H9 (cell line): ENCODE results near the gene SIGLEC8. TPM values are rescaled to one million over a fixed set of nuclear protein-coding genes. Genes with fewer than 3 reads are reported as not detected.

Experiments
- DNase-seq: peaks from one replicate; pipeline ENCODE4 v3.0.0-alpha.2; 2017
- H2AFZ ChIP-seq: one replicate; pipeline ENCODE4 v1.6.1; 2013; ENCODE audit warnings: mild to moderate bottlenecking, low read length, control low read depth, moderate library complexity
- H2AK5ac ChIP-seq: 2 replicates; pipeline ENCODE4 v1.6.1; 2013; ENCODE audit warnings: low read length, control low read depth, mixed read lengths; ENCODE audit not compliant: insufficient read length
- H2BK120ac ChIP-seq: one replicate; pipeline ENCODE4 v1.6.1; 2013; ENCODE audit warnings: low read depth, mild to moderate bottlenecking, low read length, control low read depth, inconsistent platforms; ENCODE audit not compliant: poor library complexity, severe bottlenecking
- H2BK12ac ChIP-seq: 2 replicates; pipeline ENCODE4 v1.6.1; 2013; ENCODE audit warnings: low read length, control low read depth, mixed read lengths, low read depth; ENCODE audit not compliant: insufficient read length
- H2BK15ac ChIP-seq: 2 replicates; pipeline ENCODE4 v1.6.1; 2013; ENCODE audit warnings: low read depth, low read length, control low read depth
- H2BK20ac ChIP-seq: one replicate; pipeline ENCODE4 v1.6.1; 2013; ENCODE audit warnings: low read depth, mild to moderate bottlenecking, low read length, control low read depth, inconsistent platforms; ENCODE audit not compliant: poor library complexity, severe bottlenecking
- H2BK5ac ChIP-seq: 2 replicates; pipeline ENCODE4 v1.6.1; 2013; ENCODE audit warnings: low read length, control low read depth, mixed read lengths; ENCODE audit not compliant: insufficient read length
- H3K14ac ChIP-seq: 2 replicates; pipeline ENCODE4 v1.6.1; 2013; ENCODE audit warnings: low read length, control low read depth; ENCODE audit not compliant: insufficient read depth
- H3K18ac ChIP-seq: 2 replicates; pipeline ENCODE4 v1.6.1; 2013; ENCODE audit warnings: low read depth, mild to moderate bottlenecking, mixed read lengths, low read length, control low read depth; ENCODE audit not compliant: insufficient read length
- H3K23ac ChIP-seq: 2 replicates; pipeline ENCODE4 v1.6.1; 2013; ENCODE audit warnings: low read length, control low read depth, mixed read lengths, low read depth; ENCODE audit not compliant: insufficient read length
- H3K23me2 ChIP-seq: 2 replicates; pipeline ENCODE4 v1.6.1; 2013; ENCODE audit warnings: low read depth, mild to moderate bottlenecking, mixed read lengths, low read length, control low read depth; ENCODE audit not compliant: insufficient read length, poor library complexity, severe bottlenecking
- H3K27ac ChIP-seq: 2 replicates; pipeline ENCODE4 v1.5.1; 2013; ENCODE audit warnings: low read length, control low read depth, mixed read lengths, low read depth; ENCODE audit not compliant: insufficient read length
- H3K27me3 ChIP-seq: 2 replicates; pipeline ENCODE4 v1.6.1; 2013; ENCODE audit warnings: low read length, control low read depth, inconsistent platforms; ENCODE audit not compliant: insufficient read depth
- H3K4ac ChIP-seq: 2 replicates; pipeline ENCODE4 v1.6.1; 2013; ENCODE audit warnings: low read depth, mild to moderate bottlenecking, control low read depth, inconsistent platforms, low read length, moderate library complexity
- H3K4me1 ChIP-seq: 2 replicates; pipeline ENCODE4 v1.6.1; 2013; ENCODE audit warnings: low read length, control low read depth, inconsistent platforms; ENCODE audit not compliant: insufficient read depth
- H3K4me2 ChIP-seq: 2 replicates; pipeline ENCODE4 v1.6.1; 2013; ENCODE audit warnings: low read length, control low read depth, mixed read lengths; ENCODE audit not compliant: insufficient read length, insufficient read depth
- H3K56ac ChIP-seq: 2 replicates; pipeline ENCODE4 v1.6.1; 2013; ENCODE audit warnings: low read depth, mild to moderate bottlenecking, mixed read lengths, low read length, control low read depth; ENCODE audit not compliant: insufficient read length
- H3K79me1 ChIP-seq: 2 replicates; pipeline ENCODE4 v1.6.1; 2013; ENCODE audit warnings: low read depth, mild to moderate bottlenecking, moderate library complexity, low read length, control low read depth, inconsistent platforms; ENCODE audit not compliant: insufficient read depth, poor library complexity, severe bottlenecking
- H3K79me2 ChIP-seq: 2 replicates; pipeline ENCODE4 v1.6.1; 2013; ENCODE audit warnings: low read length, control low read depth, inconsistent platforms; ENCODE audit not compliant: insufficient read depth
- H3K9ac ChIP-seq: 2 replicates; pipeline ENCODE4 v1.6.1; 2013; ENCODE audit warnings: low read length, control low read depth, mixed read lengths; ENCODE audit not compliant: insufficient read length; ENCODE audit errors: extremely low read depth
- H3K9me3 ChIP-seq: one replicate; pipeline ENCODE4 v1.6.1; 2013; ENCODE audit warnings: low read depth, low read length, inconsistent platforms; ENCODE audit not compliant: control insufficient read depth
- H3T11ph ChIP-seq: one replicate; pipeline ENCODE4 v1.6.1; 2013; ENCODE audit warnings: mild to moderate bottlenecking, low read length, control low read depth, inconsistent platforms
- H4K20me1 ChIP-seq: one replicate; pipeline ENCODE4 v1.6.1; 2013; ENCODE audit not compliant: control insufficient read depth, insufficient read length, insufficient read depth
- H4K5ac ChIP-seq: 2 replicates; pipeline ENCODE4 v1.6.1; 2013; ENCODE audit warnings: low read depth, mild to moderate bottlenecking, mixed read lengths, low read length, control low read depth; ENCODE audit not compliant: insufficient read length
- H4K8ac ChIP-seq: replicated peaks from 2 replicates; pipeline ENCODE4 v1.6.1; 2013; ENCODE audit warnings: low read length, control low read depth, mixed read lengths, low read depth; ENCODE audit not compliant: insufficient read length
- H4K91ac ChIP-seq: 2 replicates; pipeline ENCODE4 v1.6.1; 2013; ENCODE audit warnings: low read depth, mild to moderate bottlenecking, moderate library complexity, mixed read lengths, low read length, control low read depth; ENCODE audit not compliant: insufficient read length
- H3K27ac Mint-ChIP-seq, 3 experiments: 2 replicates in 2 of 3; 3 replicates in 1 of 3; pipeline ENCODE4 v1.8.0; 2020 to 2021; ENCODE audit warnings: mixed read lengths in 3 of 3, mild to moderate bottlenecking in 1 of 3, moderate library complexity in 1 of 3
- H3K27me3 Mint-ChIP-seq: 2 replicates; pipeline ENCODE4 v1.8.0; 2021; ENCODE audit warnings: low read depth, mild to moderate bottlenecking, moderate library complexity, mixed read lengths
- H3K36me3 Mint-ChIP-seq, 3 experiments: 2 replicates in 2 of 3; 3 replicates in 1 of 3; pipeline ENCODE4 v1.8.0; 2020 to 2021; ENCODE audit warnings: low read depth in 3 of 3, mixed read lengths in 3 of 3; ENCODE audit not compliant: insufficient read depth in 1 of 3
- H3K4me1 Mint-ChIP-seq, 2 experiments: 2 replicates each; pipeline ENCODE4 v1.8.0; 2020; ENCODE audit warnings: mixed read lengths in 2 of 2
- H3K4me3 Mint-ChIP-seq, 2 experiments: 2 replicates in 1 of 2; 3 replicates in 1 of 2; pipeline ENCODE4 v1.8.0; 2020 to 2021; ENCODE audit warnings: mild to moderate bottlenecking in 2 of 2, mixed read lengths in 2 of 2, moderate library complexity in 1 of 2
- H3K9me3 Mint-ChIP-seq, 2 experiments: 2 replicates in 1 of 2; 3 replicates in 1 of 2; pipeline ENCODE4 v1.8.0; 2020; ENCODE audit warnings: mild to moderate bottlenecking in 2 of 2, mixed read lengths in 2 of 2, moderate library complexity in 1 of 2
- WGBS: extraction: QIAGEN DNeasy Blood & Tissue Kit; methylation state at CpG from one replicate; pipeline ENCODE4 v1.1.7; 2013; ENCODE audit warnings: missing lambda C conversion rate, low lambda C conversion rate, mixed read lengths; ENCODE audit not compliant: insufficient read length; ENCODE audit errors: extremely low coverage; 5-methylcytosine and 5-hydroxymethylcytosine counted together
- total RNA-seq: library from RNA; stranded (reverse); gene quantifications from 2 replicates; pipeline ENCODE4 v1.2.1, GENCODE V29; 2021
- TF ChIP-seq, protein P1 (sequence below): fragments of 200-600 bp; sonication (generic); conservative IDR thresholded peaks from 3 replicates; pipeline ENCODE4 v1.8.0; 2021; ENCODE audit warnings: antibody characterized with exemption, mild to moderate bottlenecking

Gene SIGLEC8
- total RNA-seq, 1 experiment from 2014 or later, result not detected

DNA sequence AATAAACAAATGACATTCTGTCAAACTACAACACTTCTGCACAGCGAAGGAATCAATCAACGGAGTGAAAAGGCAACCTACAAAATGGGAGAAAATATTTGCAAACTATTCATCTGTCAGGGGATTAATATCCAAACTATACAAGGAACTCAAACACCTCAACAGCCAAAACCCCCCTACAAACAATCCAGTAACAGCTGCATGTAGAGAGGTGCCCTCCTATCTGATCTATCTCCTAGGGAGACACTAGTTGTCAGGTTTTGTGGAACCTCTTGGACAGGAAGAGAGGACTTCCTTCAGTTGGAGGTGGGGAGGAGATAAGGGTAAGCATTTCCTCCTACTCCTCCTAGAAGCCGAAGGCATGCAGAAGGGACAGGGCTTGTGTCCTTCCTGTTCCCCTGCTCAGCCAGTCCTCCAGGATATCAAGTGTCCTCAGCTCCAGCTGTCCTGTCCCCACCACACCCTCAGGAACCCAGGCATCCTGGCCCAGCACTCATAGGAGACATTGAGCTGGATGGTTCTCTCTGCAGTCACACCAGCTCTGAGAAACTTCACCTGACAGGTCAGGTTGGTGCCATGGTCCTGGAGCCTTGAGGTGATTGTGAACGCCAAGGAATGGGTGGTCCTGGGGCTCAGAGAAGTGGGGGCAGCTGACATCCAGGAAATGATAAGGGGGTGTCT is 9.8 kb upstream of the SIGLEC8 start:
- H2BK15ac ChIP-seq, result no peak overlapping the region
- H4K8ac ChIP-seq, result no peak overlapping the region
- H3K56ac ChIP-seq, result no peak overlapping the region
- no peak overlapping the region for H4K5ac ChIP-seq
- Mint-ChIP-seq H3K4me1 (peaks cover 0 to 3% of the 10 kb centered on the region in 2 experiments; a peak in 1 of 4 replicates), H3K9me3 (peaks cover 0 to 84% of the 10 kb centered on the region in 2 experiments; a peak in 2 of 5 replicates), H3K27me3 (peaks cover 64% of the 10 kb centered on the region), H3K36me3 (no peaks in the 10 kb centered on the region), H3K4me3 (no peak overlapping the region), H3K27ac (no peak overlapping the region; a peak in 1 of 7 replicates)
- no peak overlapping the region for H2BK5ac ChIP-seq
- no peak for DNase-seq
- H2AK5ac ChIP-seq, result no peak overlapping the region
- H3K23ac ChIP-seq, result no peak overlapping the region
- H2BK20ac ChIP-seq, result no peak overlapping the region
- no peak overlapping the region for H3K4me2 ChIP-seq
- no peaks in the 10 kb centered on the region for H3K23me2 ChIP-seq
- no peak overlapping the region for H3K18ac ChIP-seq
- H3K79me2 ChIP-seq, result no peaks in the 10 kb centered on the region
- H3K4ac ChIP-seq, result no peak overlapping the region
- H3K79me1 ChIP-seq, result no peaks in the 10 kb centered on the region
- H3K14ac ChIP-seq, result no peak overlapping the region
- TF ChIP-seq, protein P1, sequence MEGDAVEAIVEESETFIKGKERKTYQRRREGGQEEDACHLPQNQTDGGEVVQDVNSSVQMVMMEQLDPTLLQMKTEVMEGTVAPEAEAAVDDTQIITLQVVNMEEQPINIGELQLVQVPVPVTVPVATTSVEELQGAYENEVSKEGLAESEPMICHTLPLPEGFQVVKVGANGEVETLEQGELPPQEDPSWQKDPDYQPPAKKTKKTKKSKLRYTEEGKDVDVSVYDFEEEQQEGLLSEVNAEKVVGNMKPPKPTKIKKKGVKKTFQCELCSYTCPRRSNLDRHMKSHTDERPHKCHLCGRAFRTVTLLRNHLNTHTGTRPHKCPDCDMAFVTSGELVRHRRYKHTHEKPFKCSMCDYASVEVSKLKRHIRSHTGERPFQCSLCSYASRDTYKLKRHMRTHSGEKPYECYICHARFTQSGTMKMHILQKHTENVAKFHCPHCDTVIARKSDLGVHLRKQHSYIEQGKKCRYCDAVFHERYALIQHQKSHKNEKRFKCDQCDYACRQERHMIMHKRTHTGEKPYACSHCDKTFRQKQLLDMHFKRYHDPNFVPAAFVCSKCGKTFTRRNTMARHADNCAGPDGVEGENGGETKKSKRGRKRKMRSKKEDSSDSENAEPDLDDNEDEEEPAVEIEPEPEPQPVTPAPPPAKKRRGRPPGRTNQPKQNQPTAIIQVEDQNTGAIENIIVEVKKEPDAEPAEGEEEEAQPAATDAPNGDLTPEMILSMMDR, result no peak
- no peak overlapping the region for H3K27ac ChIP-seq
- no peaks in the 10 kb centered on the region for H3K9me3 ChIP-seq
- no peak overlapping the region for H3T11ph ChIP-seq
- H3K9ac ChIP-seq, result no peak overlapping the region
- no CpG with 5 or more reads among the region's 4 CpGs for WGBS
- no peak overlapping the region for H4K91ac ChIP-seq
- H2AFZ ChIP-seq, result no peak overlapping the region
- H3K4me1 ChIP-seq, result no peaks in the 10 kb centered on the region
- H3K27me3 ChIP-seq, result no peaks in the 10 kb centered on the region
- H4K20me1 ChIP-seq, result no peaks in the 10 kb centered on the region
- no peak overlapping the region for H2BK120ac ChIP-seq
- no peak overlapping the region for H2BK12ac ChIP-seq
